Panc1 (cell line): ENCODE data around the gene TAT. TPM values are rescaled to one million over a fixed set of nuclear protein-coding genes. Genes with fewer than 3 reads are reported as not detected.

Experiments
- ATAC-seq: fragments of 200-7000 bp; cut with Tn5 transposase; 2 replicates; pipeline ENCODE4 v1.9.1; 2020; ENCODE audit warnings: mild to moderate bottlenecking, moderate library complexity
- BruUV-seq: library from RNA; stranded (reverse); fragments of 400-500 nt; replicated peaks from 2 replicates; lab custom pipeline; 2021; lab: Mats Ljungman, UMichigan
- CTCF ChIA-PET: fragments of 300-600 bp; sonication (Branson Sonifier 250); formaldehyde crosslinking; loops from one replicate; lab custom pipeline; 2022; ENCODE audit warnings: antibody characterized with exemption; lab: Charles Lee
- POLR2A ChIA-PET: fragments of 300-600 bp; sonication (Branson Sonifier 250); formaldehyde crosslinking; loops from one replicate; lab custom pipeline; 2022; ENCODE audit warnings: antibody characterized with exemption; lab: Charles Lee
- DNase-seq: peaks from one replicate; pipeline ENCODE4 v3.0.0-alpha.2; 2010; ENCODE audit warnings: low read depth, low spot score
- H3K27ac ChIP-seq: 2 replicates; pipeline ENCODE4 v1.5.1; 2011; ENCODE audit warnings: mild to moderate bottlenecking, low read length, inconsistent platforms
- H3K27me3 ChIP-seq: fragments of 200-500 bp; sonication (Bioruptor generic); 2 replicates; pipeline ENCODE4 v1.6.0; 2014; ENCODE audit warnings: low read length, inconsistent platforms; ENCODE audit not compliant: control insufficient read depth, insufficient read depth
- H3K36me3 ChIP-seq: fragments of 200-500 bp; sonication (Bioruptor generic); 2 replicates; pipeline ENCODE4 v1.5.1; 2014; ENCODE audit warnings: inconsistent platforms, mild to moderate bottlenecking, low read length, moderate library complexity; ENCODE audit not compliant: control insufficient read depth, insufficient read depth
- H3K4me1 ChIP-seq: 2 replicates; pipeline ENCODE4 v1.5.1; 2011; ENCODE audit warnings: inconsistent platforms, mild to moderate bottlenecking, low read length, moderate library complexity; ENCODE audit not compliant: control insufficient read depth, insufficient read depth
- H3K4me3 ChIP-seq, 2 experiments: 2 replicates each; pipeline ENCODE4 v1.5.1; 2011 to 2012; ENCODE audit warnings: low read depth in 2 of 2, low read length in 2 of 2, mild to moderate bottlenecking in 2 of 2, inconsistent platforms in 1 of 2, moderate library complexity in 1 of 2
- H3K9me3 ChIP-seq: fragments of 200-500 bp; sonication (Bioruptor generic); 2 replicates; pipeline ENCODE4 v1.5.1; 2014; ENCODE audit warnings: low read depth, mild to moderate bottlenecking, inconsistent platforms, low read length, moderate library complexity; ENCODE audit not compliant: control insufficient read depth, insufficient read depth
- POLR2AphosphoS5 ChIP-seq: IDR thresholded peaks from 2 replicates; pipeline ENCODE4 v1.6.1; 2012; ENCODE audit warnings: mild to moderate bottlenecking, low read depth, low read length, moderate library complexity
- SIN3A ChIP-seq: IDR thresholded peaks from 2 replicates; pipeline ENCODE4 v1.6.1; 2012; ENCODE audit warnings: low read depth, mild to moderate bottlenecking, low read length, moderate library complexity, borderline replicate concordance; ENCODE audit not compliant: insufficient read depth
- TCF7L2 ChIP-seq: IDR thresholded peaks from 2 replicates; pipeline ENCODE4 v1.6.1; 2011; ENCODE audit warnings: mild to moderate bottlenecking, low read depth, low read length, inconsistent platforms
- in situ Hi-C: cut with HindIII; loops from 2 replicates; pipeline ENCODE4 v1.10.0; 2016; ENCODE audit warnings: low sequenced_read_pairs, low pct_unique_long_range_greater_than_20kb
- intact Hi-C: fragments of 100-400 bp; cut with micrococcal nuclease; formaldehyde crosslinking; loops from one replicate; pipeline ENCODE4 v1.10.0; 2022; ENCODE audit not compliant: unreplicated experiment
- total RNA-seq: library from RNA; stranded (reverse); gene quantifications from one replicate; pipeline ENCODE4 v1.2.1, GENCODE V29; 2021; ENCODE audit not compliant: unreplicated experiment
- TF ChIP-seq, protein P1 (sequence below), 2 experiments: IDR thresholded peaks; 2 replicates each; pipeline ENCODE4 v1.6.1; 2011 to 2012; ENCODE audit warnings: low read depth in 2 of 2, control low read depth in 1 of 2, low read length in 1 of 2, mild to moderate bottlenecking in 1 of 2, moderate library complexity in 1 of 2; ENCODE audit not compliant: insufficient read depth in 1 of 2
- TF ChIP-seq, protein P2 (sequence below): fragments of 450-650 bp; IDR thresholded peaks from 2 replicates; pipeline ENCODE4 v1.5.1; 2017; ENCODE audit warnings: mild to moderate bottlenecking

Gene TAT
- total RNA-seq, 1 experiment from 2014 or later: 0.49 TPM

DNA sequence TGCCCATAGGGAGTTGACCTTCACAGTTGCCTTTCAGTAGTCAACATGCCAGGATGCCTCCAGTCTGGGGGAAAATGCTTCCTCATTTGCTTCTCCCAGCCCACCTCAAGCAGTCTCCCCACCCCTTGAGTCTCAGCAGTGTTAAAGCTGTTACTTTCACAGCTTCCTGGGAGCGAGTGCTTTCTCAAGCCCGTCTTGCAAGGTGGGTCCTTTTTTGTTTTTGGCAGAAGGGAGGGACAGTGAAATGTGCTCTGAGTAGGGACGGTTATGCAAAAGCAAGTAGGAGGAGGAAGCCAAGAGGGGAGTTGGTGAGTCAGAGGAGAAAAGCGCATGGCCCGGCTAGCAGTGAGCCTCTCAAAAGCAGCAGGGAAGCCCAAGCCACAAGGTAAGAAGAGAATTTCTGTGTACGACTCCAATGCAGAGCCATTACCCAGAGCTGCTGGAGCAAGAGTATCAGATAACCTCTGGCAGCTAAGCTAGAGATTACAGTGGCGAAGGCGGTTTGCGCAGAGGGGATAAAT lies 50.7 kb downstream of the TAT start, which contains the start of gene CHST4:
TSS of gene CHST4 (plus strand) at position 316 of the 521 bp plus-strand sequence. CDS start 10,252 bp downstream, outside the sequence.
- Histone ChIP-seq H3K27me3 (no peaks in the 10 kb centered on the region), H3K36me3 (no peaks in the 10 kb centered on the region), H3K4me3 (peak within 1 kb of the TSS; percentile 4 to 14; a peak in 1 of 4 replicates), H3K4me1 (peaks cover 12% of the 10 kb centered on the region), H3K27ac (peak within 1 kb of the TSS; percentile 71), H3K9me3 (no peaks in the 10 kb centered on the region)
- in situ Hi-C loops: no loop called here
- CTCF ChIA-PET: no interaction called here
- POLR2A ChIA-PET: no interaction called here
- TF ChIP-seq SIN3A (no peak), TCF7L2 (no peak)
- TF ChIP-seq, protein P1, sequence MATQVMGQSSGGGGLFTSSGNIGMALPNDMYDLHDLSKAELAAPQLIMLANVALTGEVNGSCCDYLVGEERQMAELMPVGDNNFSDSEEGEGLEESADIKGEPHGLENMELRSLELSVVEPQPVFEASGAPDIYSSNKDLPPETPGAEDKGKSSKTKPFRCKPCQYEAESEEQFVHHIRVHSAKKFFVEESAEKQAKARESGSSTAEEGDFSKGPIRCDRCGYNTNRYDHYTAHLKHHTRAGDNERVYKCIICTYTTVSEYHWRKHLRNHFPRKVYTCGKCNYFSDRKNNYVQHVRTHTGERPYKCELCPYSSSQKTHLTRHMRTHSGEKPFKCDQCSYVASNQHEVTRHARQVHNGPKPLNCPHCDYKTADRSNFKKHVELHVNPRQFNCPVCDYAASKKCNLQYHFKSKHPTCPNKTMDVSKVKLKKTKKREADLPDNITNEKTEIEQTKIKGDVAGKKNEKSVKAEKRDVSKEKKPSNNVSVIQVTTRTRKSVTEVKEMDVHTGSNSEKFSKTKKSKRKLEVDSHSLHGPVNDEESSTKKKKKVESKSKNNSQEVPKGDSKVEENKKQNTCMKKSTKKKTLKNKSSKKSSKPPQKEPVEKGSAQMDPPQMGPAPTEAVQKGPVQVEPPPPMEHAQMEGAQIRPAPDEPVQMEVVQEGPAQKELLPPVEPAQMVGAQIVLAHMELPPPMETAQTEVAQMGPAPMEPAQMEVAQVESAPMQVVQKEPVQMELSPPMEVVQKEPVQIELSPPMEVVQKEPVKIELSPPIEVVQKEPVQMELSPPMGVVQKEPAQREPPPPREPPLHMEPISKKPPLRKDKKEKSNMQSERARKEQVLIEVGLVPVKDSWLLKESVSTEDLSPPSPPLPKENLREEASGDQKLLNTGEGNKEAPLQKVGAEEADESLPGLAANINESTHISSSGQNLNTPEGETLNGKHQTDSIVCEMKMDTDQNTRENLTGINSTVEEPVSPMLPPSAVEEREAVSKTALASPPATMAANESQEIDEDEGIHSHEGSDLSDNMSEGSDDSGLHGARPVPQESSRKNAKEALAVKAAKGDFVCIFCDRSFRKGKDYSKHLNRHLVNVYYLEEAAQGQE (IDR thresholded peaks at IDR 0.05; ENCODE audit: insufficient read depth in 1 of 2, low read depth in 2 of 2, low read length in 1 of 2): no peak
- peak; percentile 69 for ATAC-seq
- DNase-seq: no peak
- intact Hi-C loops: no loop called here
- no TSS peak for BruUV-seq

DNA sequence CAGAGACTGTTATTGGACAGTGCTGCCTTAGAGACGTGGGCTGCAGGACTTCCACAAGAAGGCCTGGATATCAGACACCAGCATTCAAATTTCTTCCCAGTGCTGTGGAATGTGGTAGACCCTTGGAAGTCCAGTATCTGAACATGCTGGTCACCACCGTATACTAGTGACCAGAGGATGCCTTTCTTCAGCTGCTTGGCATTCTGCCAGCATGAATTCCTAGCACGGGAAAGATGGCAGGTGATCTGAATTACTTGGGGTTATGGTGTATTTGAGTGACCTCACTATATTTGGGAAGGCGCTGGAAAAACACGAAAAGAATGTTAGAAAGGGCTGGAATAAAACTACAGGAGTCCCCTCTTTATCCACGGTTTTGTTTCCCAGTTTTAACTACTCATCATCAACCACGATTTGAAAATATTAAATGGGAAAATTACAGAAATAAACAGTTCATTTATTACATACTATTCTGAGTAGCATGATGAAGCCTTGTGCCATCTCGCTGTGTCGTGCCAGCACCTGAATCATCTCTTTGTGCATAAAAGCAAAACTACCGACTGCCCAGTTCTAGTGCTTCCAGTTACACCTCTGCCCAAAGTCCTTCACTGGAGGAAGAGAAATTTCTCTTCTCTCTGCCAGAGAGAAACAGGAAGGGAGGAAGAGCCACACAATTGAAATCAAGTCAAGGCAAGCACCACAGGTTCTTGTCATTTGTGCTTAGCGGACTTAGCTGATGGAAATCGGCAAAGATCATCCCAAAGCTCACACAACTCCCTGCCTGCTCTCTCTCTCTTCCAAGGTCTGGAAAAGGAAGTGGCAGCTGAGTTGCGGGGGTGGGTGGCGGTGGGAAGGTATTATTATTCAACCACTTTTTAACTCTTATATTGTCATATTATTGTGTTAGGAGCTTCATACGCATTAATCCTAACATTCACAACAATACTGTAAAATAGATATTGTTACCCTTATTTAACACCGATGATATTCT lies 52.0 kb downstream of the TAT start:
- H3K4me3 ChIP-seq: no peak overlapping the region
- TF ChIP-seq TCF7L2: no peak
- TF ChIP-seq, protein P2, sequence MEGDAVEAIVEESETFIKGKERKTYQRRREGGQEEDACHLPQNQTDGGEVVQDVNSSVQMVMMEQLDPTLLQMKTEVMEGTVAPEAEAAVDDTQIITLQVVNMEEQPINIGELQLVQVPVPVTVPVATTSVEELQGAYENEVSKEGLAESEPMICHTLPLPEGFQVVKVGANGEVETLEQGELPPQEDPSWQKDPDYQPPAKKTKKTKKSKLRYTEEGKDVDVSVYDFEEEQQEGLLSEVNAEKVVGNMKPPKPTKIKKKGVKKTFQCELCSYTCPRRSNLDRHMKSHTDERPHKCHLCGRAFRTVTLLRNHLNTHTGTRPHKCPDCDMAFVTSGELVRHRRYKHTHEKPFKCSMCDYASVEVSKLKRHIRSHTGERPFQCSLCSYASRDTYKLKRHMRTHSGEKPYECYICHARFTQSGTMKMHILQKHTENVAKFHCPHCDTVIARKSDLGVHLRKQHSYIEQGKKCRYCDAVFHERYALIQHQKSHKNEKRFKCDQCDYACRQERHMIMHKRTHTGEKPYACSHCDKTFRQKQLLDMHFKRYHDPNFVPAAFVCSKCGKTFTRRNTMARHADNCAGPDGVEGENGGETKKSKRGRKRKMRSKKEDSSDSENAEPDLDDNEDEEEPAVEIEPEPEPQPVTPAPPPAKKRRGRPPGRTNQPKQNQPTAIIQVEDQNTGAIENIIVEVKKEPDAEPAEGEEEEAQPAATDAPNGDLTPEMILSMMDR: no peak
- TF ChIP-seq, protein P1 (IDR thresholded peaks at IDR 0.05; ENCODE audit: insufficient read depth in 1 of 2, low read depth in 2 of 2, low read length in 1 of 2): no peak
- TF ChIP-seq SIN3A: no peak
- no peak for TF ChIP-seq POLR2AphosphoS5
- no peak overlapping the region for H3K27ac ChIP-seq
- DNase-seq: no peak
- ChIA-PET POLR2A (no interaction called here), CTCF (no interaction called here)
- no peaks in the 10 kb centered on the region for H3K27me3 ChIP-seq
- ATAC-seq: no peak
- intact Hi-C loops: no loop called here
- H3K9me3 ChIP-seq: no peaks in the 10 kb centered on the region
- H3K4me1 ChIP-seq: peaks cover 12% of the 10 kb centered on the region
- H3K36me3 ChIP-seq: no peaks in the 10 kb centered on the region
- BruUV-seq: no TSS peak
- in situ Hi-C loops: no loop called here
